HG03097 (cell line): Measurements from ENCODE around the gene TAGLN2.

Experiments
- ATAC-seq: cut with Tn5 transposase; IDR thresholded peaks from one replicate; pipeline ENCODE4 v1.9.1; 2021; ENCODE audit not compliant: unreplicated experiment, low FRiP score

TAGLN2 gene

DNA sequence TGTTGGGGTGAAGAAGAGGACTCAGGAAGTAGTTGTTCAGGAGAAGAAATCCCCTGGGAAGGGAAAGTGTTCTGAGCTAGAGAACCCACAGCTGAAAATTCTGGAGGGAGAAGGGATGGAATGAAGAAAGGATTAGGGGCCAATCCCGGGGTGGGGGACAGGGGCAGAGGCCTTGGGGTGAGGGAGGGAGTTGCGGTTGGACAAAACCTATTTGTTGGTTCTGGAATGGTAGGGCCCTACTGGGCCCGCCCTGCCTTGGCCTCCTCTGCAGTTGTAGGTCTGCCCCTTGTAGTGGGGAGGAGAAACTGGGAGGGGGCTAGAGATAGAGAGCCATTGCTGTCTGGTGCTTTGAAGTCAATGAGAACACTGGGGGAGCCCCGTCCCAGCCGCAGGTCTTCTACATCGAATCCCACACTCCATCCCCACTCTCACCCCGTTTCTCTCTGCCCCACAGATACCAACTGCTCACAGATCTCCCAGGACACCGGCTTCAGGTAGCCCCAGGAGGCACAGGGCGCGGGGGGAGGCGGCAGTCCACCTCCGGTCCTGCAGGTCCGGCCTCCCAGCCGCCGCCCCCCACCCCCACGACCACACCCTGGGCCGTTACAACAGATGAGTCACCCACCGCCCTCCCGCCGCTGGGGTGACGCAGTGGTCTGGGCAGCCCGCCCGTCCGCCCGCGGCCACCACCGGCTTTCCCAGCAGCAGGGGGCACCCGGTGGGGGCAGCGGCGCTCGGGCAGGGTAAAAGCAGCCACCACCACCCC, 1.1 kb downstream of the TAGLN2 start:
- no peak for ATAC-seq

DNA sequence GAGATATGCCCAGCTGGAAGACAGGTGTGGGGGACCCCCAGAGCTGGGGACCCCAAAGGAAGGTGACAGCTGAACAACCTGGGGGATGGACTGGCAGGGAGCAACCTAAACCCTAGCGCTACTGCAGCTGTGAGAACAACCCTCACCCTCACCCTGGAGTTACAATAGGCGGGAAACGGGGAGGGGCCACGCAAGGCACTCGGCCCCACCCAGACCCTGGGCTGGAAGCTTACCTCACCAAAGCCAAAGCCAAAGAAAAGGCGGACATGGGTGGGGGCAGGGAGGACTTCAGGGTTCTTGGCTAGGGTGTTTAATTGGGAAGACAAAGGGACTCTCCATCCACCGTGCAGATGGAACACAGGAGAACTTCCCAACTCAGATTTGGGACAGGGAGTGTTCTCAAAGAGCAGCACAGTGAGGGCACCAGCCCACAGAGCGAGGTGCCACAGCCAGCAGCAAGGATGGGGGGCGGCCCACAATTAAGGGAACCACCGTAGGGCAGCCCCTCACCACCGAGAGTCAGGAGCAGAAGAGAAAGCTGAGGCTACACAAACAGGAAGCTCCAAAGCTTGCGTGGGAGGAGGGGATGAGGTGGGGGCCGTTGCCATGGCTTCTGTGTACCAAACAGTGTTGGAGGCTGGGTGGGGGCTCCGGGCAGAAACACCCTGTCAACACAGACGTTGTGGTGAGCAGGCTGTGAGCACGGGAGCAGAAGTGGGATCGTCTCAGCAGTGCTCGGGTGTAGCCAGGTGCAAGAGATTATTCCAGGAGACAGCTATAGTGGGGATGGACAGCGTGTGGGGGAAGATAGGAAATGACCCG, 1.9 kb downstream of the TAGLN2 start:
- ATAC-seq, result peak; percentile 27

DNA sequence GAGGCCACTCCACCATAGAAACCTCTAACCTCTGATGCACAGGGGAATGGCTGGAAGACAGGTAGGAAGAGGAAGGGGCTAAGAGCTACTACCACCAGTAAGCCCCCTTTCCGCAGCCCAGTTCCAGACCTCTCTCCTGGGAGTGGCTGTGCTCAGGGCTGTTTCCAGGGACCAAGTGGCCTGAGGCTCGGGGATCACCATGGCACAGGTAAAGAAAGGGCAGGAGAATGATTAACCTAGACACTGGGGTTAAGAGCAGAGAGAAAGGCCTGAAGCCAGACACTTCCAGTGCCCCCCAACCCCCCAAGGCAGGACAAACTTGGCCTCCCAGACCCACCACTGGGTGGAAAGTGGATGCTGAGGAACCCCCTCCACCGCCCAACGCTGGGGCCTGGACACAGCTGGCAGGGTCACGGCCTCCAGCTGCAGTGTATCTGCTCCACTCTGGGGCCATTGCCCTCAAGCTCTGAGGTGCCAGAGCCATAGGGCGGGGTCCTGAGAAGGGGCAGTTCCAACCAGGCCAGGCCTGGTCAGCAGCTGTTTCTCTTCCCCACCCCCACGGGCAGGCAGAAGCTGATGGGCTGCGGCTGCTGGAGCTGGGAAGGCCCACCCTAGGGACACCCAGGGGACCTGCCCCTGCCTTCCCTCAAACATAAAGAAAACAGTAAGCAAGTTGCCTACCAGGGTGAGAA, 2.6 kb downstream of the TAGLN2 start:
- ATAC-seq, result no peak

DNA sequence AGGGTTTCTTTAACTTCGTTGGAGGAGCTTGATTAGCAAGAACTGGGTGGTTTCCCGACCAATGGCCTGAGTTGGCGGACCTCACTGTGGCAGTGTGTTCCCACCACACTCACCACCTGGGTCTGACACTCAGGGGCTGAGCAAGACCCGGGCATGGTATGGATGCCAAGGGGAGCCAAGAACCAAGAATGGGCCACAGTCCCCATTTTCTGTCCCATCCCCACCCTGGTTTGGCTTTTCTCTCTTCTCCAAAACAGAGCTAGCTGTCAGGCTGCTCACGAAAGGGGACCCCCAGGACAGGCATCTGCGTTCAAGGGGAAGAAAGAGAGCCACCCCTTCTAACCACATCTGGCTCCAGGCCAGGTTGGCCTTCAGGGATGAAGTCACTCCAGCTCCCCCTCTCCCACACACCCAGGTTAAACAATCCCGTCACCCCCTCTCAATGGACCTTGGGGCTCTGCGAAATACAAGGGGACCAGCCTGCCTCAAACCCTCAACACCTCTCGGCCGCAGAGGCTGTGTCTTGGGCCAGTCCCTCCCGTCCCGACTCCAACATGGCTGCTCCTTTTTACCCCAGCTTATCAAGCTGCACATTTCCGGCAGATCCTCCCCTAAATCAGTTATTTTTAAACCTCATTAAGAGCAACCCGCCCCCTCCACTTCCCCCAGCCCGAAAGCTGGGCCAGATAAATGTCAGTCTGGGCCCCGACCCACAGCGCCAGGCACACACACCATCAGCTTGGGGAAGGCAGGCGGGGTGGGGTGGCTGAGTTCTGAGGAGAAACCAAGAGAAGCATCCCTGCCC, 3.4 kb downstream of the TAGLN2 start:
- ATAC-seq, result no peak

DNA sequence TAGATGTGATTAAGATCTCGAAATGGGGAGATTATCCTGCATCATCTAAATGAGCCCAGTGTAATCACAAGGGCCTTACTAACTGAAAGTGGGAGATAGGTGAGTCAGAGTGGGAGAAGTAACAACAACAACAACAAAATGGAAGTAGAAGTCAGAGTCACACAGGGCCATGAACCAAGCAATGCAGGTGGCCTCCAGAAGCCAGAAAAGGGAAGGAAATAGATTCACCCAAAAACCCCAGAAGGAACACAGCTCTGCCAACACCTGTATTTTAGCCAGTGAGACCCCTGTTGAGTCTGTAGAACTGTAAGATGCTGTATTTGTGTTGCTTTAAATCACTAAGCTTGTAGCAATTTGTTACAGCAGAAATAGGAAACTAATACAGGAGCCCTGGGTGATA, 4.1 kb downstream of the TAGLN2 start:
- peak; percentile 17 for ATAC-seq

DNA sequence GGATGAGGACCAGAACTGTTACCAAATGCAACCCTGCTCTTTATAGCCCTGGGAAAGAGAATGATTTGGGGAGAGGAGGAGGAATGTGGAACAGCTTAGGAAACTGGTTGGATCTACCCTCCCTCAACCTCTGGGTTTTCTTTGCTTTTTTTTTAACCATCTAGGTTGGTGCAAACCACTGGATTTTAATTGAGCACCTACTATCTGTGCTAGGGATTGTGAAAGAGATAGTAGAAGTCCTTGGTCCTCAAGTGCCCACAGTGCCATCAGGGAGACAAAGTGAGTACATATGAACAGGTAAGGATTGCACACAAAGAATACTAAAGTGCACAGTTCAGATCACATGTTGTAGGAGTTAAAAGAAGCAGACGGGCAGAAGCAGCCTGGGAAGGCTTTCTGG, 4.7 kb downstream of the TAGLN2 start:
- no peak for ATAC-seq

DNA sequence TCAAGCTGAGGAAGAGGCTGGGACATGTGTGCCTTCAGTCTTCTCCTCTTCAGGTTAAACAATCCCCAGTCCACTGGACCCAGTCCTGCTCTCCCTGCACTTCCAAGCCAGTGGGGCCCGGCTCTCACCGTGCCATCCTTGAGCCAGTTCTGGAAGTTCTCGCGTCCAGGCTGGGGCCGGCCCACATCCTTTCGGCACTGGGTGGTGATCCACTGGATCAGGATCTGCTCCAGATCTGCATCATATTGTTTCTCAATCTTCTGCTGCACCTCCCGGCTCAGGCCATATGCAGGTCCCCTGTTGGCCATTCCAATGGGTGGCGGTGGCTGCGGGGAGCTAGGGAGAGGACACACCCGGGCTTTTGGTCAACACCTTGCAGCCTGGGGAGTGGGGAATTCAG, 5.1 kb downstream of the TAGLN2 start:
- ATAC-seq, result no peak

DNA sequence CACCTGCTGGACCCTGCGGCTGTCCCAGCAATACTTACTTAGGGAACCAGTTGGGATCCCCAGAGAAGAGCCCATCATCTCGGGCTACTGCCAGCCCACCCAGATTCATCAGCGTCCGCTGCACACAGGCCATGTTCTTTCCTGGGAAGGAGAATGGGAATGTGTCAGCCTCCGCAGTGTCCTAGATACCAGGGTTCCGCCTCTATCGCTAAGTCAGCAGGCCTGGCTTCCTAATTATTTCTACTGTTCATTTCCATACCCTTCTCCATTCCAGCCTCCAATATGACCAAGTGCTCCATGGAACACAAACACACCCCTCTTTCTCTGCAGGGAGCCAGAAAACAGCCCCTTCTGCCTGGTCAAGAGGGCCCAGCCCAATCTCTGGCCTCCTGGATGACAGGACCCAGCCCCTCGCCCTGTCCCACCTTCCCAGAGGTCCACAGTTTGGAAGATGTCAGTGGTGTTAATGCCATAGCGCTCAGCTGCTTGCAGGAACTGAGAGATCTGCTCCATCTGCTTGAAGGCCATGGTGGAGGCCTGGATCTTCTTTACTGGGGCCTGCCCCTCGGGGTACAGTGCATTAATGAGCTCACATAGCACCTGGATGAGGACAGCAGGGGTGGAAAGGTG, 6.0 kb downstream of the TAGLN2 start:
- ATAC-seq, result no peak

DNA sequence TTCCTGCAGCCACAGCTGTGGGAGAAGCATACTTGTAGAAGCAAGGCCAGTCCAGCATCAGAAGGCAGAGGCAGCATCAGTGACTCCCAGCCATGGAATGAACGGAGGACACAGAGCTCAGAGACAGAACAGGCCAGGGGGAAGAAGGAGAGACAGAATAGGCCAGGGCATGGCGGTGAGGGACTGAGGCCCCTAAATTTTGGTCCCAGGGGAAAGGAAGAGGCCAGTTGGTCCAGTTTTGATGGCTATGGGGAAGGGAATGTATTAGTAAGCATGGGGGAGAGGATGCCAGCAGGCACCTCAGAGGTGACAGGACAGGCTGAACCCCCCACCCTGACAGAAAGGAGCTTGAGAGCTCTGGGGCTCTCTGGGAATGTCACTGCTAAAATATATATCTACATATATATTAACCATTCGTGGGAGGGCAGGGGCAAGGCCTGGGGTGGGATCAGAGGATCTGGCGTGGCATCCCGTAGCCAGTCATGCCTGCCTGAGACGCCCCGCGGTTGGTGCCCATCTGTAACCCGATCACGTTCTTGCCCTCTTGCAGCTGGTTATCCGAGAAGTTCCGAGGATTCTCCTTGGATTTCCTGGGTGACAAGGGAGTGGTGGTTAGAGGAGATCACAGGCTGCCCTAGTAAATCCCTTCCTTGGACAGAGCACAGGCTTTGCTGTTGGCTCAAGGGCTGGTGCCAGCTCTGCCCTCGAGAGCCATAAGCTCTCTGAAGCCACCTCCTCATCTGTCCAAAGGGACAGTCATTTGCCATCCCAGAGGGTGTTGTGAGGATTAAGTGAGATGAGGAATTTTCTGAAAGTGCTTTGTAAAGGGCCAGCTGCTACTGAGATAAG, 6.7 kb downstream of the TAGLN2 start:
- ATAC-seq, result no peak

DNA sequence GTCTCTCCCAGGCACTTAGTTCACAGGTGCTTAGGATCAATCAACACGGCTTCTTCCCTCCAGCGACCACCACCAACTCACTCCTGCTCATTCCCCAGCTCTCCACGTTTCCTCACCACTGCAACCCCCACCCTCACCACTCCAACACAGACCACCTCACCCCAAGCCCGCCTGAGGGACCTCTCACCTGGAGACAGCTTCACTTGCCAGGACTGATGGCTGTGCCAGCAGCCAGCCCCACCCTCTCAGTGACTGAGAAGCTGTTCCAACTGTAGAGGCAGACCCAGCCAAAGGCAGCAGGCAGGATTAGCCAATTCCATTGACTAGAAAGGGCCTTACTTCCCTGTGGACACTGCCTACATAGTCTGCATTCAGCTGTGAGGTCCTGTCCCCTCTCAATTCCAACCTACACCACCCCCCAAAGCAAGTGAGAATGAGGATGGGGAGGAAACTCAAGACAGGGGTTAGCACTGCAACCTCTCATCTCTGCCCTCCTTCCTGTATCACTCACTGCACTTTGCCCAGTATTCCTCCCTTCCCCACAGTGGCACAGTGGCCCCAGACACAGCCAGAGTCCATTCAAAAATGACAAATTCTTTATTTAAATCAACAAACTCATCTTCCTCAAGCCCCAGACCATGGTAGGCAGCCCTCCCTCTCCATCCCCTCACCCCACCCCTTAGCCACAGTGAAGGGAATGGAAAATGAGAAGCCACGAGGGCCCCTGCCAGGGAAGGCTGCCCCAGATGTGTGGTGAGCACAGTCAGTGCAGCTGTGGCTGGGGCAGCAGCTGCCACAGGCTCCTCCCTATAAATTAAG, 7.6 kb downstream of the TAGLN2 start:
- ATAC-seq, result no peak

DNA sequence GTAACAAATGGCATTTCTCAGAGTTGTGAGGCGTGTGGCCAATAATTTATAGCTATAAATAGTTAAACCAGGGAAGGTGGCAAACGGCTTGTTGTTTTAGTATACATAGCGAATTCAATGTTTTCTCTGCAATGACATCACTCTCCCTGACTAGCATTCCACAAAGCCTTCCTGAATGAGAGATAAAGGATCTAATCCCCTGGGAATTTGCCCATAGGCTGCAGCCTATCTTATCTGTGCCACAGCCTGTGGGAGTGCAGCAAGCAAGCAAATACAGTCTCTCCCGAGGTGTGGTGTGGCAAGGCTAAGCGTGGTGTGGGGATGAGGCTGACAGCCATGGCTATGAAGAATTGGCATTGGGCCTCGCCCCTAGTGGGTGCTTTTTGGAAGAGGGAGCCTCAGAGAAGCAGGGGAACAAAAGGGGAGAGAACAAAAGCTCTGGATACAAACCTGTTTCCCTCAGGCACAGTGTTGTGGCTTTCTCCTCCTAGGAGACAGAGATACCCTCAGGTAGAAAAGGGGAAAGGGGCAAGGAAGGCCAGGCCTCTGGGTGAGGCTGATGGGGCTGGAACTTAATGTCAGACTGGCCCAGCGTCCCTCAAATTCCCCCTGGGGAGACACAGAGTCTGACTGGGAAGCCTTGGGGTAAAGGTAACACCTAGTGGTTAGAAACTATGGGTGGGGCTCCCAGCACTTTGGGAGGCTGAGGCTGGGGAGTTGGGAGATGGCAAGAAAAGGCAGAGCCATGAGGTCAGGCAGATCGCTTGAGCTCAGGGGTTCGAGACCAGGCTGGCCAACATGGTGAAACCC, 8.9 kb downstream of the TAGLN2 start:
- no peak for ATAC-seq

DNA sequence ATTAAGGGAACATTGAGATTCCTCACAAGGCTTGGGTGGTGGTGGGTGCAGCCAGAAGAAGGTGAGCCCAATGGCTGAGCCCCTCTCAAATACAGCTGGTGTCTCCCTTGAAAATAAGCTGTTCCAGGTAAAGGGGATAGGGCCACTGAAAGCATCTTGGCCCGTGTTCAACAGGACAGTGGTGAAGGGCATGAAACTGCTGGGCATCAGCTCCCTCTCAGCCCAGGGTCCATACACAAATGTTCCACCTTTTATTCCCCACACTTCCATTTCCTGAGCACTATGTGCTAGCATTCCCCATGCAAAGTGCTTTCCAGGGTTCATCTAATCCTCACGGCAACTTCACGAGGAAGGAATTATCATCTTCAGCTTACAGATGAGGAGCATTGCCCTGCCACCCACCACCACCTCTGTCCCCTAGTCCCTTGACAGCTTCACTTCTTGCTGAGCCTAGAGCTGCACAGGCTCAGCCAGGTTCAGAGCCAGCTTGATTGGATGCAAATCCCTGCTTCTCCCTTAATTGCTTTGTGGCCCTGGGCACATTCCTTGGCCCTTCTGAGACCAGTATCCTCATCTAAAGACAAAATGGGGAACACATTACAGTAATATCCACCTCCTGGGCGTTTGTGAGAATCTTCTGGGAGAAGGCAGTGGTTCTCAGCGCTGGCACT, 9.6 kb downstream of the TAGLN2 start:
- no peak for ATAC-seq

DNA sequence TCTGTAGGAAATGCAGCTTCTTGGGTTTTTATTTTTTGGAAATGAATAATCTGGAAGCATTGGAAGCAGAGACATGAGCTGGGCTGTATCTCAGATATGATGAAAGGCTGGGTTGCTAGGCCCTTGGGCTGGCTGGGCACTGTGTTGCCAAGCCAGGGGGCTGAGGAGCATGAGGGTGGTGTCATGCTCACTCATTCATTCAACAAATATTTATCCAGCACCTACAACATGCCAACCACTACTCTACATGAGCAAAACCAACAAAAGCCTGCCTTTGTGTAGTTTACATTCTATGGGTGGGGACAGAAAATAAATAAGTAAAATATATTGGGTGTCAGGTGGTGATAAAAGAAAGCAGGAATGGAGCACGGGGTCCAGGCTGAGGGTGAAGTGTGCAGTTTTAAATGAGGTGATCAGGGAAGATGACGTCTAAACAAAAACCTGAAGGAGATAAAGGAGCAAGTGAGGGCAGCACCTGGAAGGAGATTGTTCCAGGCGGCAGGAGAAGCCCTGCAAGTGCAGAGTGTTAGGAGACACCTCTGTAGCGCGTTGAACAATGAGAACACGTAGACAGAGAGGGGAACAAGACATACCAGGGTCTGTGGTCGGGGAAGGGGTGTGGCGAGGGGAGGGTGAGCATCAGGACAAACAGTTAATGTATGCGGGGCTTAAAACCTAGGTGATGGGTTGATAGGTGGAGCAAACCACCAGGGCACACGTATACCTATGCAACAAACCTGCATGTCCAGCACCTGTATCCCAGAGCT, 10.9 kb downstream of the TAGLN2 start:
- no peak for ATAC-seq

DNA sequence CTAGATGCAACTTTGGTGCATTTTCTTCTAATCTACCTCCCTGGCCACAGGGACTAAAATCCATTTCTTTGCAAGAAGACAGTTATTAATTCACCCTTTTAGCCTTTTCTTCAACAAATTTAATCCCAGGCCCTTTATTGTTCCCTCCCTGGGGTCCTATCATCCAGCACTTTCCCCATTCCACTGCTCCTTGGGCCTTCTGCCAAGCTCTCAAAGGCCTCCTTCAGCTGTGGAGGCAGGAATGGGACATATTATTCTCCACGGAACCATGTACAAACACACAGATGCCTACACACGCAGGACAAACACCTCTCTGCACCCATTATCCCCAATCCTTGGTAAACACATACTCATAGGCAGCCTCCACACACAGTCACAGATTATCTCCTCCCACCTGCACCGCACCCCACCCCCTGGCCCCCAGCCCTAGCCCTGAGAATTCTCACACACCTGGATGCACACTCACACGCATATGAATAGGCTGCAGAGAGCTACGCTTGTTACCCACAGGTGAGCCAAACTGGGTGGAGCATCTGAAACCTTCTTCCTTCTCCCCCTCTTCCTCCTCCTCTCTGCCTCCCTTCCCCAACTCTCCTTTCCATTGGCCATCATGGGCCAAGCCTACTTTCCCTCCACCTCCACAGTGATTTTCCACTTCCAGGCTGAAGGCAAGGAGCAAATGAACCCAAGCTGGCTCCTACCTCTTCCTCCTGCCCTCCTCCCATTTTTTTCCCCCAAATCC, 11.7 kb downstream of the TAGLN2 start:
- ATAC-seq, result no peak

DNA sequence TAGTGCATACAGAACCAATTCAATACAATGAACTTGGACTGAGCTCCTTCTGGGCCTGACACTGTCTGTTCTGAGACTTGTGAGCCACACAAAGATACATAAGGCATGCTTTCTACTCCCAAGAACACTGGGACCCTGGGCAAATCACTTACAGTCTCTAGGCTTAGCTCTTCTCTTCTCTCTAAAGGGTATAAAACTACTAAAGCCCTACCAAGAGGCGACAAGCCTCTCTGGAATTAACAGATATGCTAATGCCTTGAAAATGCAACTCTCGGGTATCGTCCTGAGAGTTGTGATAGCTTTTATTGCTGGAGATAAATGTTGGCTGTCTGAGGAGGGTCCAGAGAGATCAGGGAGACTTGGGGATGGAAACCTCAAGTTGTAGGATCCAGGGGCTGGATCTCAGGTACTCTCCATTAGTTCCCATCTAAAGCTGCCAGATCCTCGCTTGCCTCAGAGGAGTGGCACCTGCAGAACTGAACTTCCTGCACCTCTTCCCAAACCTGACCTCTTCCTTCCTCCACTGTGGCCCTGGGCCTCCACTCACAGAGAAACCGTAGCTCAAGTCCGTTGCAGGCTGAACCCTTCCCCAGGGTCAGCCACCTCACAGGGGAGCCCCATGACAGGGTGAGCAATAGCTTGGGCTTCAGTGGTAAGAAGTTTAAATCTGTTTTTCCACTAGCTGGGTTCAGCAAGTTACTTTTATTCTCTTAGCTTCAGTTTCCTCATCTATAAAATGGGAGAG, 13.8 kb downstream of the TAGLN2 start:
- ATAC-seq, result no peak
